ENCODE results near the gene PCDHGB3.
A peak's percentile ranks its signal among the peaks of the same experiment; 100 is the strongest.
"Not testable (repeated sequence)": the region's sequence is repeated elsewhere in the genome, so short reads cannot be mapped to it uniquely, and the experiment has no call there.

The PCDHGB3 gene

DNA sequence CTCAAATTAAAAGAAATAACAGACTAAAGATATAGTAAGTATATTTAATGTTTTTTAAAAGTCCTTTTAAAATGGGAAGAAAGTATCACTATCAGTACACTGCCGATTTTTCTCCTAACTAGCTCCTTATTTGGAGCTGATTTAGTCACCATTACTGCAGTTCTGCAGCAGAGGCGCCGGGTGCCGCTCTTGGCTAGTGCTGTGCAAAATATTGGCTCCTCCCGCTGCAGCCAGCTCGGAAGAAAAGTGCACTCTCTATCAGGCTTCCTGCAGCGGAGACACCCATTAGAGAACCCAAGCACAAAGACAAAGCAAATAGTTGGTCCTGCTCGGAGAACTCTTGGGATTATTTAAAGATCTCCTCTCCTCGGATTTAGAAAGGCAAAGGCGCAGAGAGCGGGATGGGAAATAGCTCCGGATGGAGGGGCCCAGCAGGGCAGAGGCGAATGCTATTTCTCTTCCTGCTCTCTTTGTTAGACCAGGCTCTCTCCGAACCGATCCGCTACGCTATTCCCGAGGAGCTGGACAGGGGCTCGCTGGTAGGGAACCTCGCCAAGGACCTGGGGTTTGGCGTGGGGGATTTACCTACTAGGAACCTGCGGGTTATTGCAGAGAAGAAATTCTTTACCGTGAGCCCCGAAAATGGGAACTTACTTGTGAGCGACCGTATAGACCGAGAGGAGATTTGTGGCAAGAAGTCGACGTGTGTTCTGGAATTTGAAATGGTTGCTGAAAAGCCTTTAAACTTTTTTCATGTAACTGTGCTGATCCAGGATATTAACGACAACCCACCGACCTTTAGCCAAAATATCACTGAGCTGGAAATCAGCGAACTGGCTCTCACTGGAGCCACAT, at the start of gene PCDHGB3:
TSS of gene PCDHGB3 (plus strand) at position 249 of the 855 bp plus-strand sequence. CDS start at position 402, 153 bp downstream.
- DNase-seq (ENCODE audit: extremely low read depth, low read depth): no peak
- TF ChIP-seq, protein P1, sequence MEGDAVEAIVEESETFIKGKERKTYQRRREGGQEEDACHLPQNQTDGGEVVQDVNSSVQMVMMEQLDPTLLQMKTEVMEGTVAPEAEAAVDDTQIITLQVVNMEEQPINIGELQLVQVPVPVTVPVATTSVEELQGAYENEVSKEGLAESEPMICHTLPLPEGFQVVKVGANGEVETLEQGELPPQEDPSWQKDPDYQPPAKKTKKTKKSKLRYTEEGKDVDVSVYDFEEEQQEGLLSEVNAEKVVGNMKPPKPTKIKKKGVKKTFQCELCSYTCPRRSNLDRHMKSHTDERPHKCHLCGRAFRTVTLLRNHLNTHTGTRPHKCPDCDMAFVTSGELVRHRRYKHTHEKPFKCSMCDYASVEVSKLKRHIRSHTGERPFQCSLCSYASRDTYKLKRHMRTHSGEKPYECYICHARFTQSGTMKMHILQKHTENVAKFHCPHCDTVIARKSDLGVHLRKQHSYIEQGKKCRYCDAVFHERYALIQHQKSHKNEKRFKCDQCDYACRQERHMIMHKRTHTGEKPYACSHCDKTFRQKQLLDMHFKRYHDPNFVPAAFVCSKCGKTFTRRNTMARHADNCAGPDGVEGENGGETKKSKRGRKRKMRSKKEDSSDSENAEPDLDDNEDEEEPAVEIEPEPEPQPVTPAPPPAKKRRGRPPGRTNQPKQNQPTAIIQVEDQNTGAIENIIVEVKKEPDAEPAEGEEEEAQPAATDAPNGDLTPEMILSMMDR (IDR thresholded peaks at IDR 0.05; ENCODE audit: low read depth, low read length): peak; percentile 50

DNA sequence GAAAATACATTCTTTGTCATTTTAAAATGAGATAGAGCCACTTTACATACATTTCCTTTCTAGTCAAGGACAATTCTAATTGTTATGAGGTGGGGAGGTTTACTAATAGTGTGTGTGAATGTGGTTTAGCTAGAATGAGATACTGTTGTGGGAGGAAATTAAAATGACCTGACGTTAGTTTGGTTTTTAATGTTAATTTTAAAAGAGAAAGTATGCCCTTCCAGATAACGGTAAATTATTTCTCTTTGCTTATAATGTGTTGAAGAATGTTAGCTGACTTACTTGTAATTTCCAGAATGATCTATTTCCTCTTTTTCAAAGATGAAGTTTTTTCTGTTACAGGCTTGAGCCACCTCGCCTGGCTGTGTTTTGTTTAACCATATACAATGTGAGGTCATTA, 47.8 kb upstream of the PCDHGB3 start:
- no peak for DNase-seq (ENCODE audit: extremely low read depth, low read depth)
- TF ChIP-seq, protein P1 (IDR thresholded peaks at IDR 0.05; ENCODE audit: low read depth, low read length): no peak

DNA sequence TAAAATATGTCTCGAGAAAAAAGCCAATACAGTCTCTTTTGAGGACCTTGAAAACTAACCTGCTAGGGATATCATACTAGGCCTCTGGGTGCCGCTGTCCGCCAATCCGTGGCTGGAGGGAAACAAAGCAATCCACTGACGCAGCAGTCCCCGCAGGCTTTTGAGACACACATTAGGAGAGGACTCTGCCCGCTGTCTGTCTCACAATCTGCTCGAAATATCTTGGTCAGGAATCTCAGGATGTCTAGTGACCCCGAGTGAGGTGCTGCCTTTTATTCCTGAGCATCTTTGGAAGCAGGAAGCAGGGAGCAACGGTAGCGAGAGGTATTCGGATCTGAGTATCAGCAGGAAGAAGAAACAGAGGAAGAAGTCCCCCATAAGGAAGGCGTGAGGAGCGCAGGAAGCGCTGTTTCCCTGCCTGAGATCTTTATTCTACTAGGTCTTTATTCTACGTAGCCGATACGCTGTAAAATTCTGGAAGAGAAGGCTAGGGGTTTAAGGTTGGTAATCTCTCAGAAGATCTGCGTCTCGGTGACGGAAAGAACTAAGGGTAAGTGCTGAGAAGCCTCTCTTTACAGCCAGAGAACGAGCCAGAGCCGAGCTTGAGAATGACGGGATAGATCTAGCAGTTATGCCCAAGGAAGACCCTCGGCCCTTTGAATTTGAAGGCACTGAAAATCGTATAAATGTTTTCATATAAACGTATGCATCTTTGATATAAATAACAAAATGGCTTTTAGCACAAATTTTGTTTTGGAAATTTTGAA, 43.8 kb upstream of the PCDHGB3 start:
- TF ChIP-seq, protein P1 (IDR thresholded peaks at IDR 0.05; ENCODE audit: low read depth, low read length): peak; percentile 76
- DNase-seq (ENCODE audit: extremely low read depth, low read depth): peak; percentile 37

DNA sequence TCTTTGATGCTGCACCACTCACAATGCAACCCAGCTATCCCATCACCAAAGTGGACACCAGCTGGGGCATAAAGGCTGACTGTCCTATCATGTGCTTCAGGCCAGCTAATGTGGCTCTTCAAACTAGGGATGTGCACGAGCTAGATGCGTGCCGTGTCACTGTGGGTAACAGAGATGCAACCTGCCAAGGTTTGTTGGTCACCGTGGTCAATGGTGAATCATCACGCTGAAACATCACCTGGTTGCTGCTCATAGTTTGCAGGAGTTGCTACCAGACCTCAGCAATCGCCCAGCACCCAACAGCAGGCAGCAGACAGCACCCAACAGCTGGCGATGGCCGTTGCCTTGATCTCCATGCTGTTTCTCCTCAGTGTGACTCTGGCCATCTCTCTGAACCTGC, 41.8 kb upstream of the PCDHGB3 start:
- TF ChIP-seq, protein P1 (IDR thresholded peaks at IDR 0.05; ENCODE audit: low read depth, low read length): no peak
- no peak for DNase-seq (ENCODE audit: extremely low read depth, low read depth)

DNA sequence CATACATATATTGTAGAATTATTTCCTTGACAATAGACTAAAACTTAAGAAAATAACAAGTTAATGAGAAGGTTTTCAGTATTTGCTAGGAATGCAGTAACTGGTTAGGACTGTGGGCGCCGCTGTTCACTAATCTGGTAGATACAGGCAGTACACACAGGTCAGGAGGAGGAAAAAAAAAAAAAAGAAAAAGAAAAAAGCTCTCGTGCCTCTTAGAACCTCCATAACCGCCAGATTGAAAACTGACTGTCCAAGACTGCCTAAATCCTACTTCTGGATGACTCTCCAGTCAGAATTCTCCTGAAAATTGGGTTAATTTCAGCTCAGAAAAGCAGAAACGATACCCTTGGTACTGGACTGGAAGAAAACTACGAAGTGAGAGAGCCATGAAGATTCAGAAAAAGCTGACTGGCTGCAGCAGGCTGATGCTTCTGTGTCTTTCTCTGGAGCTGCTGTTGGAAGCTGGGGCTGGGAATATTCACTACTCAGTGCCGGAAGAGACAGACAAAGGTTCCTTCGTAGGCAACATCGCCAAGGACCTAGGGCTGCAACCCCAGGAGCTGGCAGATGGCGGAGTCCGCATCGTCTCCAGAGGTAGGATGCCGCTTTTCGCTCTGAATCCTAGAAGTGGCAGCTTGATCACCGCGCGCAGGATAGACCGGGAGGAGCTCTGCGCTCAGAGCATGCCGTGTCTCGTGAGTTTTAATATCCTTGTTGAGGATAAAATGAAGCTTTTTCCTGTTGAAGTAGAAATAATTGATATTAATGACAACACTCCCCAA, 39.6 kb upstream of the PCDHGB3 start, which contains the start of gene PCDHGA1:
TSS of gene PCDHGA1 (plus strand) at position 216 of the 782 bp plus-strand sequence.
- TF ChIP-seq, protein P1 (IDR thresholded peaks at IDR 0.05; ENCODE audit: low read depth, low read length): peak; percentile 49
- peak; percentile 34 for DNase-seq (ENCODE audit: extremely low read depth, low read depth)

DNA sequence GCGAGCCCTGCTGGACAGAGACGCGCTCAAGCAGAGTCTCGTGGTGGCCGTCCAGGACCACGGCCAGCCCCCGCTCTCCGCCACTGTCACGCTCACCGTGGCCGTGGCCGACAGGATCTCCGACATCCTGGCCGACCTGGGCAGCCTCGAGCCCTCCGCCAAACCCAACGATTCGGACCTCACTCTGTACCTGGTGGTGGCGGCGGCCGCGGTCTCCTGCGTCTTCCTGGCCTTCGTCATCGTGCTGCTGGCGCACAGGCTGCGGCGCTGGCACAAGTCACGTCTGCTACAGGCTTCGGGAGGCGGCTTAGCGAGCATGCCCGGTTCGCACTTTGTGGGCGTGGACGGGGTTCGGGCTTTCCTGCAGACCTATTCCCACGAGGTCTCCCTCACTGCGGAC, 37.5 kb upstream of the PCDHGB3 start:
- not testable (repeated sequence) for DNase-seq (ENCODE audit: extremely low read depth, low read depth)

DNA sequence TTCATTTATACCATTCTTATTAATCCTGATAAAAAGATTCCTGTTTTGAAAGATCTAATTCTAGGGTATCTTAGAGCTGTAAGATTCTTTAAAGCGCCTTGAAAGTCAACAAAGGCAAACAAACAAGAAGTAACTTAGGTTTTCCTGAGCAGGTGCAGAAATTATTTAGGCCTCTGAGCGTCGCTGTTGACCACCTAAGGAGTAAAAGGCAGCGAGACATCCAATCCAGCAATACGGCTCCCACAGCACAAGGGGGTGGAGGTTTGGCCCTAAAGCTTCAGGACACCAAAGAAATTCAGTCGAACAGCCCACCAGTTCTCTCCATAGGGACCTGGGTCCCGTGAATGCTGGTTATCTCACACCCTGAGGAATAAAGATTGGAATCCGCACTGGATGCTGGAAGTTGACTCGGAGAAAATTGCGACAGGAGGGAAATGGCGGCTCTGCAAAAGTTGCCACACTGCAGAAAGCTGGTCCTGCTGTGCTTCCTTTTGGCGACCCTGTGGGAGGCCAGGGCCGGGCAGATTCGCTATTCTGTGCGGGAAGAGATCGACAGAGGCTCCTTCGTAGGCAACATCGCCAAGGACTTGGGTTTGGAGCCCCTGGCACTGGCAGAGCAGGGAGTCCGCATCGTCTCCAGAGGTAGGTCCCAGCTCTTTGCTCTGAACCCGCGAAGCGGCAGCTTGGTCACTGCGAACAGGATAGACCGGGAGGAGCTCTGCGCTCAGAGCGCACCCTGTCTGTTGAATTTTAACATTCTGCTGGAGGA, 31.3 kb upstream of the PCDHGB3 start, which contains the start of gene PCDHGA2:
TSS of gene PCDHGA2 (plus strand) at position 223 of the 769 bp plus-strand sequence.
- TF ChIP-seq, protein P1 (IDR thresholded peaks at IDR 0.05; ENCODE audit: low read depth, low read length): peak; percentile 34
- no peak for DNase-seq (ENCODE audit: extremely low read depth, low read depth)

DNA sequence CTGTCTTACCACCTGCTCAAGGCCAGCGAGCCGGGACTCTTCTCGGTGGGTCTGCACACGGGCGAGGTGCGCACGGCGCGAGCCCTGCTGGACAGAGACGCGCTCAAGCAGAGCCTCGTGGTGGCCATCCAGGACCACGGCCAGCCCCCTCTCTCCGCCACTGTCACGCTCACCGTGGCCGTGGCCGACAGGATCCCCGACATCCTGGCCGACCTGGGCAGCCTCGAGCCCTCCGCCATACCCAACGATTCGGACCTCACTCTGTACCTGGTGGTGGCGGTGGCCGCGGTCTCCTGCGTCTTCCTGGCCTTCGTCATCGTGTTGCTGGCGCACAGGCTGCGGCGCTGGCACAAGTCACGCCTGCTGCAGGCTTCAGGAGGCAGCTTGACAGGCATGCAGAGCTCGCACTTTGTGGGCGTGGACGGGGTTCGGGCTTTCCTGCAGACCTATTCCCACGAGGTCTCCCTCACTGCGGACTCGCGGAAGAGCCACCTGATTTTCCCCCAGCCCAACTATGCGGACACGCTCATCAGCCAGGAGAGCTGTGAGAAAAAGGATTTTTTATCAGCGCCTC, 29.2 kb upstream of the PCDHGB3 start:
- DNase-seq (ENCODE audit: extremely low read depth, low read depth): not testable (repeated sequence)

All from AG09319 (cell line).